Cardiac fibroblast (primary cell): Measurements from ENCODE around the gene OLFML1.
"Not testable (repeated sequence)": the region's sequence is repeated elsewhere in the genome, so short reads cannot be mapped to it uniquely, and the experiment has no call there.

Experiments used
- DNase-seq, 2 donors: peaks; one replicate each; pipeline versions ENCODE4 v3.0.0 to v3.0.0-alpha.2; 2010; ENCODE audit warnings: low read depth in 2 of 2
- H3K4me3 ChIP-seq, 2 donors: replicated peaks in 1 of 2; 1 replicate in 1 of 2; 2 replicates in 1 of 2; pipeline ENCODE4 v1.5.1; 2011; ENCODE audit warnings: low read depth in 2 of 2, low read length in 2 of 2, mild to moderate bottlenecking in 2 of 2, moderate library complexity in 1 of 2
- TF ChIP-seq, protein P1 (sequence below): IDR thresholded peaks from one replicate; pipeline ENCODE4 v1.5.1; 2011; ENCODE audit warnings: low read depth, mild to moderate bottlenecking, low read length, inconsistent platforms

OLFML1 gene

GRCh38 chr11:7515447-7515886, 30.2 kb downstream of the OLFML1 start:
- TF ChIP-seq, protein P1, sequence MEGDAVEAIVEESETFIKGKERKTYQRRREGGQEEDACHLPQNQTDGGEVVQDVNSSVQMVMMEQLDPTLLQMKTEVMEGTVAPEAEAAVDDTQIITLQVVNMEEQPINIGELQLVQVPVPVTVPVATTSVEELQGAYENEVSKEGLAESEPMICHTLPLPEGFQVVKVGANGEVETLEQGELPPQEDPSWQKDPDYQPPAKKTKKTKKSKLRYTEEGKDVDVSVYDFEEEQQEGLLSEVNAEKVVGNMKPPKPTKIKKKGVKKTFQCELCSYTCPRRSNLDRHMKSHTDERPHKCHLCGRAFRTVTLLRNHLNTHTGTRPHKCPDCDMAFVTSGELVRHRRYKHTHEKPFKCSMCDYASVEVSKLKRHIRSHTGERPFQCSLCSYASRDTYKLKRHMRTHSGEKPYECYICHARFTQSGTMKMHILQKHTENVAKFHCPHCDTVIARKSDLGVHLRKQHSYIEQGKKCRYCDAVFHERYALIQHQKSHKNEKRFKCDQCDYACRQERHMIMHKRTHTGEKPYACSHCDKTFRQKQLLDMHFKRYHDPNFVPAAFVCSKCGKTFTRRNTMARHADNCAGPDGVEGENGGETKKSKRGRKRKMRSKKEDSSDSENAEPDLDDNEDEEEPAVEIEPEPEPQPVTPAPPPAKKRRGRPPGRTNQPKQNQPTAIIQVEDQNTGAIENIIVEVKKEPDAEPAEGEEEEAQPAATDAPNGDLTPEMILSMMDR: no peak
- no peak for DNase-seq
- no peak overlapping the region for H3K4me3 ChIP-seq

- DNase-seq: no peak
- no peak overlapping the region for H3K4me3 ChIP-seq
- TF ChIP-seq, protein P1: no peak
Observed at GRCh38 chr11:7516475-7516874, 31.2 kb downstream of the OLFML1 start.

DNA sequence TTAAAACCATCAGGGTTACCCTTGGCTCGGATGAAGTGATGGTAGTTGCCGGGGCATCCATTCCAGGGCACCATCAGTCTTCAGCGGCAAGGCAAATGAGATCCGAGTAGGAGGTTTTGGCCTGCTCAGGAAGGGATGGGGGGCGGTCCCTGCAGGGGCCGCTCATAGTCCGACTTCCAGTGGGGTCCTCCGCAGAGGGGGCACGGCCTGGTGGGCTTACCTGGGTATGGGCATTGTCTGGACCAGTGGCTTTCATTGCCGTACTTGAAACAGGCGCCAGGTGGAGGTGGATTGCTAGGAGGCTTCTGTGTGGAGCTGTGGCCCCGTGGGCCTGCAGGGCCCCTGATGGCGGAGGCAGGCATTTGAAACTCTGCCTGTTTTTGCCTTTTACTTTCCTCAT, 32.4 kb downstream of the OLFML1 start:
- H3K4me3 ChIP-seq, DNase-seq: not testable (repeated sequence)

- DNase-seq: no peak
- H3K4me3 ChIP-seq: no peak overlapping the region
- TF ChIP-seq, protein P1: no peak
Observed at GRCh38 chr11:7518811-7519562, 33.7 kb downstream of the OLFML1 start.

DNA sequence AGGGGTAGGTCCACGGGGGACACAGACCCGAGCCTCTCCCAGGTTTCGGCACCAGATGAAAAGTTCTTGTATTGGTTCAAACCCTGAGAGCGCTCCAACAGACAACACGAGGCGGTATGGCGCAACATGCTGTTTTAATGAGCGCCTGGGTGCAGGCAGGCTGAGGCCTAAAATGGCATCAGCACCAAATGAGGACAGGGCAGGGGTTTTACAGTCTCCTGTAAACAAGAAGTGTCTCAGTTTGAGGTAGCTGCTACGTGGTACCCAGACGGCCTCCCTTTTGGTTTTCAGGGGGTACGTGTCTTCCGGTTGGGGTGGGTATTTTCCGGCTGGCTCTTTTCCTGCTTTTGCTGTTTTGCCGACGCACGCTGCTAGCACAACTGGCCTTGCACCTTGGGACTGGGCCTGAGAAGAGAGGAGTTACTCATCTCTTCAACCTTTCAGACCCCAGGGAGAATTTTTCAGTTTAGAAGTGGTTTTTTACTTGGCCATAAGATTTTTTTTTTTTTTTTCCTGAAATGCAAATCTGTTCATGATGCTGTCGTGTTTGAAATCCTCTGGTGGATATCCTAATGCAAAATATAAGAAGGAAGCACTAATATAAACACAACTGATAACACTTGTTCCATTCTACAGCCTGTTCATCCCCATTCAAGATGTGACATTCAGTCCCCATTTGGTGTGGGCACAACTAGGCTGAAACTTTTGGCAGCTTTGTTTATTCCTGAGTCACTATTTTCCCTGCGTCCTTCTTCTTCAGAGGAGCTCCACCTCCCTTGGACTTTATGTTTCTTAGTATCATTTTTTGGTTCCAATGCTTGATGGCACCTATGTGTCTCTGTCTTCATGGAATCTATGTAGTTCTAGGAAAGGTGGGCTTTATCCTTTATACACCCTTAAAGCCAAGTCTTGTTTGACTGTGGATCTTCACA, 35.0 kb downstream of the OLFML1 start:
- no peak overlapping the region for H3K4me3 ChIP-seq
- DNase-seq: no peak
- TF ChIP-seq, protein P1: no peak

DNA sequence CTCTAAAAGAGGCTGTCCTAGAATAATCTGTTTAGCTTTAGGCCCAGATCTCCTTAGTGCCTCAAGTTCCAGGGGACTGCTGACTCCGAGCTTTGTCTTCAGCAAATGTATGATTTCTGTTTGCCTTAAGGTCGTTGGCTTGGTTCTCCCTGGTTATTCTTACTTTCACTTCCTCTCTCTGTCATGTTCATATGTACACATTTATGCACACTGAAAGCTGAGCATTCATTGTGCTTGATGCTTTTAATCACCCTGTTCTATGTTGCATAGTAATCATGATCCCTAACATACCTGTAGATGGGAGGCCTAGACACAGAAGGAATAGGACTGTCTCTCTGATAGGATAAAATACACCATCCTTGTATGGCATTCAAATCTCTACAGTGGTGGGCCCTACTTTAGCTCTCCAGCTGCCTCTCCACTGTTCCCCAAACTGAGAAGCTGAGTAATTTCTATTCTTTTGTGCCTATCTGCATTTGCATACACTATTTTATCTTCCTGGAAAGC, 35.7 kb downstream of the OLFML1 start:
- DNase-seq: no peak
- H3K4me3 ChIP-seq: no peak overlapping the region
- TF ChIP-seq, protein P1: no peak

GRCh38 chr11:7522121-7522520, 36.8 kb downstream of the OLFML1 start:
- TF ChIP-seq, protein P1: no peak
- DNase-seq: no peak
- H3K4me3 ChIP-seq: no peak overlapping the region
